Measurements from ENCODE around the gene SORCS1. TPM values are rescaled to one million over a fixed set of nuclear protein-coding genes. Genes with fewer than 3 reads are reported as not detected.

Gene SORCS1
- total and polyA plus RNA-seq, 2 of the 8 experiments (the other 6 are each of a cell fraction or from before 2014, with no cell fraction given): 4.1 to 4.6 TPM

- TF ChIP-seq, protein P1, sequence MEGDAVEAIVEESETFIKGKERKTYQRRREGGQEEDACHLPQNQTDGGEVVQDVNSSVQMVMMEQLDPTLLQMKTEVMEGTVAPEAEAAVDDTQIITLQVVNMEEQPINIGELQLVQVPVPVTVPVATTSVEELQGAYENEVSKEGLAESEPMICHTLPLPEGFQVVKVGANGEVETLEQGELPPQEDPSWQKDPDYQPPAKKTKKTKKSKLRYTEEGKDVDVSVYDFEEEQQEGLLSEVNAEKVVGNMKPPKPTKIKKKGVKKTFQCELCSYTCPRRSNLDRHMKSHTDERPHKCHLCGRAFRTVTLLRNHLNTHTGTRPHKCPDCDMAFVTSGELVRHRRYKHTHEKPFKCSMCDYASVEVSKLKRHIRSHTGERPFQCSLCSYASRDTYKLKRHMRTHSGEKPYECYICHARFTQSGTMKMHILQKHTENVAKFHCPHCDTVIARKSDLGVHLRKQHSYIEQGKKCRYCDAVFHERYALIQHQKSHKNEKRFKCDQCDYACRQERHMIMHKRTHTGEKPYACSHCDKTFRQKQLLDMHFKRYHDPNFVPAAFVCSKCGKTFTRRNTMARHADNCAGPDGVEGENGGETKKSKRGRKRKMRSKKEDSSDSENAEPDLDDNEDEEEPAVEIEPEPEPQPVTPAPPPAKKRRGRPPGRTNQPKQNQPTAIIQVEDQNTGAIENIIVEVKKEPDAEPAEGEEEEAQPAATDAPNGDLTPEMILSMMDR (IDR thresholded peaks at IDR 0.05; ENCODE audit: control extremely low read depth in 1 of 3, insufficient read depth in 1 of 3, low read depth in 1 of 3, low read length in 3 of 3): no peak
- TF ChIP-seq TBP (IDR thresholded peaks at IDR 0.05; ENCODE audit: low read depth, low read length) (no peak), SRF (IDR thresholded peaks at IDR 0.05; ENCODE audit: low read depth, low read length) (no peak)
Observed at GRCh38 chr10:107157071-107157470, 7.4 kb downstream of the SORCS1 start (continued).
